Measurements from ENCODE around the gene ATXN7L1.
"Not testable (repeated sequence)": the region's sequence is repeated elsewhere in the genome, so short reads cannot be mapped to it uniquely, and the experiment has no call there.

The ATXN7L1 gene

DNA sequence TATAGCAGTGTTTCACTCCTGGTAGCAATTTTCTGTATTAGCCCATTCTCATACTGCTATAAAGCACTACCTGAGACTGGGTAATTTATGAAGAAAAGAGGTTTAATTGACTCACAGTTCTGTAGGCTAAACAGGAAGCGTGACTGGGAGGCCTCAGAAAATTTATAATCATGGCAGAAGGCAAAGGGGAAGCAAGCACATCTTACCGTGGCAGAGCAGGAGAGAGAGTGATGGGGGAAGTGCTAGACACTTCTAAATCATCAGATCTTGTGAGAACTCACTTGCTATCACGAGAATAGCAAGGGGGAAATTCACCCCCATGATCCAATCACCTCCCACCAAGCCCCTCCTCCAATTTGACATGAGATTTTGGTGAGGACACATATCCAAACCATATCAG, 163.5 kb downstream of the ATXN7L1 start:
- DNase-seq (ENCODE audit: low read depth in 2 of 3, low spot score in 2 of 3) = no peak

DNA sequence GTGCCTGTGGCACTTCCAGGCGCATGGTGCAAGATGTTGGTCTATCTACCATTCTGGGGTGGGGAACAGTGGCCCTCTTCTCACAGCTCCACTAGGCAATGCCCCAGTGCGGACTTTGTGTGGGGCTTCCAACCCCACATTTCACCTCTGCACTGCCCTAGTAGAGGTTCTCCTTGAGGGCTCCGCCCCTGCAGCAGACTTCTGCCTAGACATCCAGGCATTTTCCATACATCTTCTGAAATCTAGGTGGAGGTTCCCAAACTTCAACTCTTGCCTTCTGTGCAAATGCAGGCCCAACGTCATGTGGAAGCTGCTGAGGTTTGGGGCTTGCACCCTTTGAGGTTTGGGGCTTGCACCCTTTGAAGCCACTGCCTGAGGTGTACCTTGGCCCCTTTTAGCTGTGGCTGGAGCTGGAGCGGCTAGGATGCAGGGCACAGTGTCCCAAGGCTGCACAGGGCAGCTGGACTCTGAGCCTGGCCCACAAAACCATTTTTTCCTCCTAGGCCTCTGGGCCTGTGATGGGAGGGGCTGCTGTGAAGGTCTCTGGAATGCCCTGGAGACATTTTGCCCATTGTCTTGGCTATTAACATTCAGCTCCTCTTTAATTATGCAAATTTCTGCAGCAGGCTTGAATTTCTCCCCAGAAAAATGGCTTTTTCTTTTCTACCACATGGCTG, 164.5 kb downstream of the ATXN7L1 start:
- DNase-seq (ENCODE audit: low read depth in 2 of 3, low spot score in 2 of 3) = no peak

- DNase-seq (ENCODE audit: low read depth in 2 of 3, low spot score in 2 of 3) = not testable (repeated sequence)
Measured at GRCh38 chr7:105710720-105711119, 165.7 kb downstream of the ATXN7L1 start.

GRCh38 chr7:105708763-105709080, 167.7 kb downstream of the ATXN7L1 start:
- no peak for DNase-seq (ENCODE audit: low read depth in 2 of 3, low spot score in 2 of 3)

- no peak for DNase-seq (ENCODE audit: low read depth in 2 of 3, low spot score in 2 of 3)
Measured at GRCh38 chr7:105707967-105708762, 168.2 kb downstream of the ATXN7L1 start.

DNA sequence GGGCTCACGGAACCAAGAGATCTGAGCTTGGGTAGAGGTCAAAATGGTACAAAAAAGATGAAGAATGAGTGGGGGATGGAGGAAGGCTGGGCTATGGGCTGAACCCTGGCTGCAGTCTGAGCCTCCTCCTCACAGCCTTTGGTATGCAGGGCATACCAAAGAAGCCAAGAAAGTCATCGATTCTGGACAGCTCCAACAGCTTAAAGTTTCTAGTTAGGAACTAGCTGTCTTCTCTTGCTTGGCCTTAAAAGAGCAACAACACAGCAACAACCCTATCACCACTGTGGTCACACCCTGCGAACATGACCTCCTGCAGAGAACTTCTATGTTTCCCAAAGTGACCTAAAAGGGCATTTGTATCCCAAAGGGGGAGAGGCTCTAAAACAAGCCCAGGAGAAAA, 169.0 kb downstream of the ATXN7L1 start:
- DNase-seq (ENCODE audit: low read depth in 2 of 3, low spot score in 2 of 3) = no peak

- DNase-seq (ENCODE audit: low read depth in 2 of 3, low spot score in 2 of 3) = no peak
Measured at GRCh38 chr7:105705427-105705826, 171.0 kb downstream of the ATXN7L1 start.

GRCh38 chr7:105703207-105703930, 173.0 kb downstream of the ATXN7L1 start:
- no peak for DNase-seq (ENCODE audit: low read depth in 2 of 3, low spot score in 2 of 3)

- DNase-seq (ENCODE audit: low read depth in 2 of 3, low spot score in 2 of 3) = no peak
Measured at GRCh38 chr7:105699568-105700236, 176.7 kb downstream of the ATXN7L1 start.

DNA sequence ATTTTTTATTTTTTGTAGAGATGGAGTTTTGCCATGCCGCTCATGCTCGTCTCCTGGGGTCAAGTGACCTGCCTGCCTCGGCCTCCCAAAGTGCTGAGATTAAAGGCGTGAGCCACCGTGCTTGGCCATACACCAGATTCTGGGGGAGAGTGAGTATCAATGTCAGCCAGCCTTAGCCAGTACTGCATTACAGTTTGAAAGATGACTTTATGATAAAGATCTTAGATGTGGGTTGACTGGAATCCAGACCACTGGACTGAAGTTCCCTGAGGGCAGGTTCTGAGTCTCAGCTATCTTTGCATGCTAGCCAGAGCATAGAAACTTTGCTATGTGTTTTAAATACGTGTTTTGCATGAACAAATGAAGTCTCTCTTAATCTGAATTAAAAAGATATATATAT, 177.9 kb downstream of the ATXN7L1 start:
- DNase-seq (ENCODE audit: low read depth in 2 of 3, low spot score in 2 of 3) = no peak

- DNase-seq (ENCODE audit: low read depth in 2 of 3, low spot score in 2 of 3) = no peak
Measured at GRCh38 chr7:105697753-105698152, 178.6 kb downstream of the ATXN7L1 start.

- not testable (repeated sequence) for DNase-seq (ENCODE audit: low read depth in 2 of 3, low spot score in 2 of 3)
Measured at GRCh38 chr7:105697169-105697568, 179.2 kb downstream of the ATXN7L1 start.

GRCh38 chr7:105693576-105693975, 182.8 kb downstream of the ATXN7L1 start:
- DNase-seq (ENCODE audit: low read depth in 2 of 3, low spot score in 2 of 3) = no peak

DNA sequence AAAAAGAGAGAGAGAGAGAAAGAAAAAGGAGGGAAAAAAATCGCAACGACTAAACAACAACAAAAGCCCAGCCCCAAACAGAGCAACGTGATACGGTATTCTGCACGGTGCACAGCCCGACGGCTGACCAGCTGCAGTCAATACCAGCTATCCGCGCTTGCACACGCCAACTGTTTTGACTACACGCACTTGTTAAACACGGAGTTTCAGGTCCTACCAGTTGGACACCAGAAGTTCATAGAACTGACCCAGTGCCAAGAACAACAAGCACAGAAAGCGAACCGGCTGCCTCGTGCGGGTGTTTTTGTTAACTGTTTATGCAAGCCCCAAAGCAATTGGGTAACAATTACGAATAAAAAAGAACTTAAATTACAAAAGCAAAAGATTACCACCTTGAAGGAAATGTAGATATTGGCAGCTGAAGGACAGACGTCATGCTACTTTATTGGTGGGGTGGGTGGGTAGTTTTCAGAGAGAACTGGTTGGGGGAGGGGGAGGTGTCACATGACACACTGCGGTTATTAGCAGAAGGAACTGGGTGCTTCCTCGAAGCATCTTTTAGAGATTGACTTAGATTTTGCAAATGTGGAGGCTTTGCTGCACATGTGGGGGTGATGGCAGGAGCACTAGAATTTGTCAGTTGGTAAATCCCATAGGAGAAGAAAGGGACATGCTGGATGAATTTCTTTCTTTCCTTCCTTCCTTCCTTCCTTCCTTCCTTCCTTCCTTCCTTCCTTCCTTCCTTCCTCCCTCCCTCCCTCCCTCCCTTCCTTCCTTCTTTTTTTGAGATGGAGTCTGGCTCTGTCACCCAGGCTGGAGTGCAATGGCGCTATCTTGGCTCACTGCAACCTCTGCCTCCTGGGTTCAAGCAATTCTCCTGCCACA, 184.5 kb downstream of the ATXN7L1 start:
- no peak for DNase-seq (ENCODE audit: low read depth in 2 of 3, low spot score in 2 of 3)

GRCh38 chr7:105691082-105691679, 185.2 kb downstream of the ATXN7L1 start:
- DNase-seq (ENCODE audit: low read depth in 2 of 3, low spot score in 2 of 3) = no peak

- no peak for DNase-seq (ENCODE audit: low read depth in 2 of 3, low spot score in 2 of 3)
Measured at GRCh38 chr7:105690325-105690945, 186.0 kb downstream of the ATXN7L1 start.

DNA sequence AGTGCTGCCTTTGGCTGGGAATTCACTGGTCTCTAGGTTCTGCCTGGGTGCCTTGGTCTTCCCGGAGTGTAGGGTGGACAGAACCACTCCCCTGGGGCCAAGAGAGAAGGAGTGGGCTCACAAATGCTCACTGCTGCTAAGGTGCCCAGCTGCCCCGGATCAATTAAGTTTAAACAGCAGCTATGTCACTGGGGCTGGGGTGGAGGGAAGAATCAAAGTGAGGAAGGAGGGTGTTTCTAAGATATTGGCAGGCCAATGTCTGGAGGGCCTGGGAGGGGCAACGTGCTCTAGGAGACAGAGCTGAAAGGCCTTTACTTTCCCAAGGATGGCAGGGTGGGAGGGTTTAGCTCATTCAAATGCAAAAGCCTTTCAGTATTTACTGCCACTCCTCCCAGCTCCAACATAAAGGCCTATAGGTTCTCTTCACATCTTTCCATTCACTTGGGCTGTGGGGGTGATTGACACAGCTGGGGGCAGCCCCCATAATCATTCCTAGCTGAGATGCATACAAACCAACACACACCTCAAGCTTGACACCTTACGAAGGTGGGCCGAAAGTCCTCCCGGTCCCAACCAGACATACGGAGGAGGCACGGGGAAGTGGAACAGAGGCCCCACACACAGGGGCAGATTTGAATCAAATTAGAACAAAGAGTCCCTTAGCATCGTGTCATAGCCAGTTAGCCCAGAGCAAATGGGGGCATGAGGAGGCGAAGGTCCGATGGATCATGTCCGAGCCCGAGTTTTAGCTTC, 187.2 kb downstream of the ATXN7L1 start:
- DNase-seq (ENCODE audit: low read depth in 2 of 3, low spot score in 2 of 3) = no peak

- no peak for DNase-seq (ENCODE audit: low read depth in 2 of 3, low spot score in 2 of 3)
Measured at GRCh38 chr7:105688617-105689016, 187.8 kb downstream of the ATXN7L1 start.

DNA sequence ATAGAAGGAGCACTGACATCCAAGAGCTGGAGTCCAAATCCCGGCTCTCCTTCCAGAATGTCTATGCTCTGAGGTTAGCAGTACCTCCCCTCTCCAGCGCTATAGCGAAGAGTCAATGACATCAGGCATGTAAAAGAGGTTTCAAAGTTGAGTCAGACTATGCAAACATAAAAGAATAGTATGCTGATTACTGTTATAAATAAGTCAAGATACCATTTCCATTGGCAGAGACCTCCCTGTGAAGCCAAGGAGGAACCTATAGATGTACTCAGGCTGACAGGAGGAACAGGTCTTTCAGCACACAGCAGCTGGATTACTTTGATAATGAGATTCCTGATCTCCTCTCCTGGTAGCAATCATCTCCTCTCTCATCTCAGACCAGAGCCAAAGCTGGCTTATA, 191.2 kb downstream of the ATXN7L1 start:
- DNase-seq (ENCODE audit: low read depth in 2 of 3, low spot score in 2 of 3) = no peak
